NCI-H2196 (cell line): ENCODE measurements around the gene PTAR1.
"Not testable (repeated sequence)": the region's sequence is repeated elsewhere in the genome, so short reads cannot be mapped to it uniquely, and the experiment has no call there.

Source experiments
- DNase-seq: peaks from one replicate; lab custom pipeline; 2025; ENCODE audit not compliant: unreplicated experiment; lab: John Stamatoyannopoulos, UW

The PTAR1 gene, protein sequence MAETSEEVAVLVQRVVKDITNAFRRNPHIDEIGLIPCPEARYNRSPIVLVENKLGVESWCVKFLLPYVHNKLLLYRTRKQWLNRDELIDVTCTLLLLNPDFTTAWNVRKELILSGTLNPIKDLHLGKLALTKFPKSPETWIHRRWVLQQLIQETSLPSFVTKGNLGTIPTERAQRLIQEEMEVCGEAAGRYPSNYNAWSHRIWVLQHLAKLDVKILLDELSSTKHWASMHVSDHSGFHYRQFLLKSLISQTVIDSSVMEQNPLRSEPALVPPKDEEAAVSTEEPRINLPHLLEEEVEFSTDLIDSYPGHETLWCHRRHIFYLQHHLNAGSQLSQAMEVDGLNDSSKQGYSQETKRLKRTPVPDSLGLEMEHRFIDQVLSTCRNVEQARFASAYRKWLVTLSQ

DNA sequence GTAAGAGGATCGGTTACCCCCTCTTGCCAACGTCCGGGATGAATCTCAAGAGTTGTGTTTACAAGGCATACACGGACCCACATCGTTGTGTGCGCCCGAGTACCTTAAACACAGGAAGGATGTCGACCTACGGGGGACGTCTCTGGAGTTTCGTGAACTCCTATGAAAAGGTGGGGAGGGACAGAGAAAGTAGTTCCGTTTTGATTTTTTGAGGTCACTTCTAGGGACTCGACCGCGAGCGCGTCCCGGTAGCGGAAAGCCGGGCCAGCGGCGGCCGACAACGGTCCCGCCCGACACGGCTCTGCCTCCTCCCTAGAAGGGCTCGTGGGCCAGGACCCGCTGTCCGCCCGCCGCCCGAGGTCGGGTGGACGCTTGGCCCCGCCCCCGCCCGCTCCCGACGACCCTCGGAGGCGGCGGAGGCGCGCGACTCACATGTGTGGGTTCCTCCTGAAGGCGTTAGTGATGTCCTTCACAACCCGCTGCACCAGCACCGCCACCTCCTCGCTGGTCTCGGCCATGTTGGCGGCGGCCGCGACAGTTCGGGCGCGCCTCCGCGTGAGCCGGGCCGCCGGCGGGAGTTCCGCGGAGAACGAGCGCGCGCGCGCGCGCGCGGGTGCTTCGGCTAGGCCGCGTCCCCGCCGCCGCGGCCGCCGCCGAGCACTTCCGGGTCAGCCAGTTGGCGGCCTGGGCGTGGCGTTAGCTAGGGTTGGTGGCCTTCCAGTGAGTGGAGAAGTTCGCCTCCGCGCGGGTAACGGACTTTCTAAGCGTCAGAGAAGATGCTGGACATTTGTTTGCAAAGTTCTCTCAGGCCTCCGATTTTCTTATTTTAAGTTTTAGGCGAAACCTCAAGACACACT is at the start of gene PTAR1:
Gene PTAR1, minus strand, starts transcription at position 591 of the 857 bp plus-strand sequence. Its CDS starts 73 bp downstream, at position 518.
- peak; percentile 95 for DNase-seq

DNA sequence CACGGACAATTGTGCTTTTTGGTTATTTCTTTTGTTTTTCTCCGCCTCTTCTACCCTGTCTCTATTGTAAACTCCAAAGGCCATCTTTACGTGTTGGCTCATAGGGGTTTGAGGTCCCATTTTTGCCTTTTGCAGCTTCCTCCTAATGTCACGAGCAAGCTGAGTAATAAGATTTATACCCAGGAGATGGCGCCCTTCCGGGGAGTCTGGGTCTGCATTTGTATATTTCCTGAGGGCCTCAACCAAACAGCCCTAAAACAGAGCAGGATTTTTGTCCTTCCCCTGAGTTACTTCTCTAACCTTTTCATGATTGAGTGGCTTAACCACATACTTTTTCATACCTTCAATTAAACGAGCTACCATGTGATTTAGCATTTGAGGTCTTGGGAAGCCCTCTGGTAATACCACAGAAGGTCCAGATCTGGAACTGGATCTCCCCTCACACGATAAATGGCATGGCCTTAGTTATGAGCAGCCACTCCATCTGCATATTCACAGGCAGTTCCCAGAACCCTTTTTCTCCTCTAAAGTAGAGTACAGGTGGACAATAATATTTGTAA is 49.6 kb upstream of the PTAR1 start:
- no peak for DNase-seq

DNA sequence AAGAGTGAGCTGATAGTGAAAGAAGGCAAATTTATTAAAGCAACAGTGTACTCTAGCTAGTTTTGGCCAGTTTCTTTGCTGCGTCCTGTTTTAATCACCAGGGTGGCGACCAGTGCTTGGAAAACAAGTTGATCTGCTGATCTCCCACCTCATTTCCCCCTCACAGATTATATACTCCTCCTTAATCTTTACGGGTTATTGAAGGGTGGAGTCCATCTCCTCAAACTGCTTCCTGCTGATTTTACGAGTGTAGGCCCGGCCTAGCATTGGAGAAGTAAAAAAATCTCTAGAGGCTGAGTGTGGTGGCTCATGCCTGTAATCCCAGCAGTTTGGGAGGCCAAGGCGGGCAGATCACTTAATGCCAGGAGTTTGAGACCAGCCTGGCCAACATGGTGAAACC is 46.8 kb upstream of the PTAR1 start:
- DNase-seq, result no peak

DNA sequence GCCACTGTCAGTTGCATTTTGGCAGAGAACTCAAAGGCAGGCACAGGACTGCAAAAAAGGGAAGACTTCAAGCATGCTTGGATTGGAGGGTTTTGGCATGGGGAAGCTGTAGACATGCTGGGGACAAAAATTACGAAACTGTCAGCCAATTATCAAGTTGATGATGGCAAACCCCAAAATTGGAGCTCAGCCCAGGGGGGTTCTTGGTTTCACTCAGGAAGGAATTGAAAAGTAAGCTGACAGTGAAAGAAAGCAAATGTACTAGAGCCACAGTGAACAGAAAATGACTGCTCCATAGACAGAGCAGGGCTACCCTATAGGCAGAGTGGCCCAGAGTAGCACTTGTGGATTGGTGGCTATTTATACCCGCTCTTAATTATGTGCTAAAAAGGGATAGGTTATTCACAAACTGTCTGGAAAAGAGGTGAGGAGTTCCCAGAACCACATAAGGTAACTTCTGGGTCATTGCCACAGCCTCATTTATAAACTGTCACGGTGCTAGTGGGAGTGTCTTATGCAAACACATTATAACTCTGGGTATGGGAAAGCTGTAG is 46.2 kb upstream of the PTAR1 start:
- no peak for DNase-seq

DNA sequence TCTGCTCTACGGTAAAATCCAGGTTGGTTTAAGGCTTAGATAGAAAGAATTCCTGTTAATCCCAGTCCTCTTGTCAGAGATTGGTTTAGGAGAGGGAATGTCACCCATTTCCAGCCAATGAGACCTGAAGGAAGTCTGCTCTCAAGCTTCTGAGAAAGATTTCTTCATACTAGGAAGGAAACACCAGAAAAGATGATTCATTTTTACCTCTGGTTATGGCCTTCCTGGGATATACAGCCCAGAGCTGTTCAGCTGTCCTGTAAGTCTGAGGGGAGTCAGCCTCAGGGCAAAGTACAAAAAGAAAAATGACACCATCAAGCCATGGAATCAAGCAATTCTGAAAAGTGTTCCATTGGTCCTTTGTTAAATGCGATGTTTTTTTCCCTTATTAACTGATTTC is 42.2 kb upstream of the PTAR1 start:
- DNase-seq, result no peak

DNA sequence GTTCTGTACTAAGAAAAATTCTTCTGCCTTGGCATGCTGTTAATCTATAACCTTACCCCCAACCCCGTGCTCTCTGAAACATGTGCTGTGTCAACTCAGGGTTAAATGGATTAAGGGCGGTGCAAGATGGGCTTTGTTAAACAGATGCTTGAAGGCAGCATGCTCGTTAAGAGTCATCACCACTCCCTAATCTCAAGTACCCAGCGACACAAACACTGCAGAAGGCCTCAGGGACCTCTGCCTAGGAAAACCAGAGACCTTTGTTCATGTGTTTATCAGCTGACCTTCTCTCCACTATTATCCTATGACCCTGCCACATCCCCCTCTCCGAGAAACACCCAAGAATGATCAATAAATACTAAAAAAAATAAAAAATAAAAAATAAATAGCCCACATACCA is 40.2 kb upstream of the PTAR1 start:
- DNase-seq, result not testable (repeated sequence)

DNA sequence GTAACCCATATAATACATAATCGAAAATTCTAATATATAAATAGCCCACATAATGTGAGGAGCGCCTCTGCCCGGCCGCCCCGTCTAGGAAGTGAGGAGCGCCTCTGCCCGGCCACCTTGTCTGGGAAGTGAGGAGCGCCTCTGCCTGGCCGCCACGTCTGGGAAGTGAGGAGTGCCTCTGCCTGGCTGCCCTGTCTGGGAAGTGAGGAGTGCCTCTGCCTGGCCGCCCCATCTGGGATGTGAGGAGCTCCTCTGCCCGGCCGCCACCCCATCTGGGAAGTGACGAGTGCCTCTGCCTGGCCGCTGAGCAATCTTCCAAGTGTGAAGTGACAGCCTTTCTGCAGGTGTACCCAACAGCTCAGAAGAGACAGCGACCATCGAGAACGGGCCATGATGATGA is 39.7 kb upstream of the PTAR1 start:
- DNase-seq, result not testable (repeated sequence)

DNA sequence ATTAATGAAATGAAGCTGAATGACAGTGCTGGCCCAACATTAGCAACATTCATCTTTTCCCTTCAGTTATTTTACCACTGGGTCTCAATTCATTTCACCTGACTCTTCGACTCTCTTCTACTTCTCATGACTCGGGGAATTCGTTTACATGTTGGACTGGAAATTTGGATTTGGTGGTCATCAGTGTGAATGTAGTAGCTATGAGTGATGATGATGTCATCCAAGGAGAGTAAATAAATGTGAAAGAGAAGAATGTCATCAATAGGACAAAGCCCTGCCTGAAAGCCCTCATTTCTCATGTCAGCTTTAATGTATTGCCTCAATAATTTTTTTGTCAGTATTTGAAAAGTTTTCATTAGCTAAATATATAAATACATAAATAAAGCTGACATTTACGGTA is 38.9 kb upstream of the PTAR1 start:
- DNase-seq, result no peak

DNA sequence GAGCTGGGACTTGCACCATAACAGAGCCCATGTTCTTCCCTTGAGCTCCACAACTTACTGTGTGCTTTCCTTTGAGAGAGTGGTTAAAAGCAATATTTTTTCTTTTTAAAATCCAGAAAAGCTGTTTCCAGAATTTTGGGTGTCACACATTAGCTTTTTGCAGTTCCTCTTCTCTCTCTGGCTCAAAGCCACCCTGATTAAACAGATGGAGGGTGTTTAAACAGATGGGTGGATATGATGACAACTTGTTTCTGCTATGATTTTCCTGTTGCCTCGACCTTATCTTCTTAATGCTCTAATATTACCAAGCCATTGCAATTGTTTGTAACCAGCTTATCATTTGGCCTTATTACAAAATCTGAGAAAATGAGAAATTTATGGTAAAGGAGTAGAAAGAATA is 37.9 kb upstream of the PTAR1 start:
- DNase-seq, result peak; percentile 2

DNA sequence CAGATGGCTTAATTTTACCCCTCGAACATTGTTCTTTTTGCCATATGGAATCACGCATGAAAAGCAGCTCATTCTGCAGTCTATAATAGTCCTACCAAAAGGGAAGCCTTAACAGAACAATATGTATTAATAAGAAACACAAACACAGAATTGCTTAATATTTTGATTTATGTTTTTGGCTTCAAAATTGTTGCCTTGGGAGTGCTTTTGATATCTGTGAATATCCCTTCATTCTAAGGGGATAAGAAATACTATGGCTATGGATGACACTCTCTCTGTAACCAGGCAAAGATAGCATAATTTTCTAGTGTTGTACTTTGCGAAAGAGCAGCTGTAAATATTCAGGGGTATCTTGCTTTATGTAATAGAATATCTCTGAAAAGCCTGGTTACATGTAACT is 34.5 kb upstream of the PTAR1 start:
- DNase-seq, result no peak

DNA sequence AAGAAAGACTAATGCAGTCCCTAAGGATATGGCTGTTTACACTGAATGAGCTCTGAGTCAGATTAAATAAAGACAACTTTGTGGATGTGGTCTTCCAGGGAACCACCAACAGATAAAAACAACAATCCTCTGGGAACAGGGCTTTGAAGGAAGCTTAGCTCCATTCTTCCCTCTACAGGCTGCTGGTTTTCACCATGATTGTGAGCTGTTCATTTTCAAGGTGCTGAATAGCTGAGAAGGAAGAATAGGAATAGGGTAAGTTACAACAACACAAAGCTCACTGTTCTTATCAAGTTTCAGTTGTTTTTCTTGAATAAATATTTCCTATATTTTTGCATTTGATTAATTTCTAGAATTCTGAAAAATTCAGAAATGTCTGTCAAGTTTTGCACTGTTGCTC is 25.9 kb upstream of the PTAR1 start:
- DNase-seq, result no peak

DNA sequence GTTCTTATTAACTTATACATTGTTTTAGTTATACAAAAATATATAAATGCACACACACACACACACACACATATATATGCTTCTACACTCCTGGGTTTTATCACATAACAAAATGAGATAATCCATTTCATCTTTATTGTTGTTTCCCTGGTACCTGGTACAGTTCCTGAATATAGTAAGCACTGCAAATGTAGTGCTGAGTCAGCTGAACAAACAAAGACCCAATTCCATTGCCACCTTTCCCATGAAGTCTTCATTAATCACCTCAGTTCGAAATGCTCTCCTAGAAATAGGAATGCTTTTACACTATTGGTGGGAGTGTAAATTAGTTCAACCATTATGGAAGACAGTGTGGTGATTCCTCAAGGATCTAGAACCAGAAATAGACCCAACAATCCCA is 13.4 kb upstream of the PTAR1 start:
- DNase-seq, result no peak

DNA sequence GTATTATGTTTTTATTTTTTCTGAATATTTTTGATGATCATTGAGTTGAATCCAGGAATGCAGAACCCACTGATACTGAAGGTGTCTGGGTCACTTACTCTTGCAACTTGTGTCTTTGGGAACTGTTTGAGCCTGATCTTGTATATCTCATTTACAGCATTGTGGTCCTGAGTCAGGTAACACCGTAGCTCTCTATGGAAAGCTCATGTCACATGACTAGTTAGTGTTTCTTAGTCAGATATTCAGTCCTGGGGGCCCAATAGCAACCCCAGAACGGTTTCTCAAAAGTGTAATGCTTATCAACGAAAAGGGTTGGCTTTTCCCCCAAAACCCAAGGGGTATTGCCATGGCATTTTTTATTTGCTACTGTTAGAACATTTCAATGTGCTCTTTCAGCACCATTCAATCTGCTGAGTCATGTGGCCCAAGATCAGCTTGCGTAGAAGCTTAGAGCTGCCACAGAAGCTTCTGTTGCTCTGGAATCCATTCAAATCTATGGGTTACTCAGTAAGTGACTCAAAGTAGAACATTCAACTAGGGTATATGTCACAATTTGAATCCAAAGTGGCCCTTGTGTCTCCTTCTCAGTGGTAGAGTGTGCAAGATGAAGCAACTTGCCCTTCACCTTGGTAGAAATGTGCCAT is 12.1 kb upstream of the PTAR1 start:
- no peak for DNase-seq

DNA sequence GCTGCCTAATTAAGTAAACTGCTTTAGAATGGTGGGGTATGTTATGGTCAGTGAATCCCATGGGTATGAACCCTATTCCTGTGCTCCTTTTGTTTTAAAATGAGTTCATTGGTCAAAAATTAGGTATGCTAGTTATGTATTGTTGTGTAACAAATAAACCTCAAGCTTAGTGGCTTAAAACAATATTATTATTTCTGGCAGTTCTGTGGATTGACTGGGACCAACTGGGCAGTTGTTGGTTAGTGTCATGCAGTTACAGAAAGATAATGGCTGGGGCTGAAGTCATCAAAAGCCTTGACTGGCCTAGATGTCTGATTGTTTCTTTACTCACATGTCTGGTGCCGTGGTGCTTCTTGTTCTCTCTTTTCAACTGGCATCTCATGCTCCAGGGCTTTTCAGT is 8.9 kb upstream of the PTAR1 start:
- DNase-seq, result no peak

DNA sequence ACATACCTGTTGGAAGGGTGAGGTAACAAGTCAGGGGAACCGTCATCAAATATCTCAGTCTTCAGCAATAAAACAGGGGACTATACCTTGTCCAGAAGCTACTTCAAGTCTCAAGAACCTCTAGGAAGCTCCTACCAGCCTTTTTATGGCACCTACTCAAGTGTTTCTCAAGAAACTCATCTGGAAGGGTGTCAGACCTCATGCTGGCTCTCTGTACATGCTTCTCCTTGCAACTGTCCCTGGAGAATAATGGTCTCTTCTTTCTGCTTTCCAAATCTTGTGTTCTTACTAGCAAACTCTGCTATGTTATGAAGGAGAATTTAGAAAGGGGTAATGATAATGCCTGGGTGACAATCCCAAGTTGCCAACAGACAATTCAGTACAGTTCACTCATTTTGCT is 8.3 kb upstream of the PTAR1 start:
- DNase-seq, result no peak

DNA sequence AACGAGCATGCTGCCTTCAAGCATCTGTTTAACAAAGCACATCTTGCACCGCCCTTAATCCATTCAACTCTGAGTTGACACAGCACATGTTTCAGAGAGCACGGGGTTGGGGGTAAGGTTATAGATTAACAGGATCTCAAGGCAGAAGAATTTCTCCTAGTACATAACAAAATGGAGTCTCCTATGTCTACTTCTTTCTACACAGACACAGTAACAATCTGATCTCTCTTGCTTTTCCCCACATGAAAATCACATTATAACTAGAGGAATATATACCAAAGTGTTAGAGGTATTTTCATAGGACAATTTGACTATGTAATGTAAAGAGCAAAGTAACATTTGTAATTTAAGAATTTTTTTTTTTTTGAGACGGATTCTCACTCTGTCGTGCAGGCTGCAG is 4.1 kb upstream of the PTAR1 start:
- DNase-seq, result not testable (repeated sequence)

DNA sequence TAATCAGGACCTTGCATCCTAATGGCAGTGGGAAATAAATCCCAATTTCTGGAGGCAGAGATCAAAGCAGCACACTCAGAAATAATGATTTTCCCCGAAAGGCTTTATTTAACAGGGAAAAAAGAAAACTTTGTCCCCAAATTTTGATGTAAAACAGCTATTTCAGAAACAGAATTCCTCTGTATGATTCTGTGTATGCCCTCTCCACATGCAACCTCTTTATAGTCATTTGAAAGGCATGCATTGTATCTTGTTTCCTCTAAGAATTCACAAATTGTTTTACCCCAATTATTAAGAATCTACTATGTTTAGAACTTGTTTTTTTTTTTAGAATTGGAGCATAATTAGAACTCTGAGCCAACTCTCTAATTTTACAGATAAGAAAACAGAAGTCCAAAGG is 2.7 kb upstream of the PTAR1 start:
- no peak for DNase-seq

DNA sequence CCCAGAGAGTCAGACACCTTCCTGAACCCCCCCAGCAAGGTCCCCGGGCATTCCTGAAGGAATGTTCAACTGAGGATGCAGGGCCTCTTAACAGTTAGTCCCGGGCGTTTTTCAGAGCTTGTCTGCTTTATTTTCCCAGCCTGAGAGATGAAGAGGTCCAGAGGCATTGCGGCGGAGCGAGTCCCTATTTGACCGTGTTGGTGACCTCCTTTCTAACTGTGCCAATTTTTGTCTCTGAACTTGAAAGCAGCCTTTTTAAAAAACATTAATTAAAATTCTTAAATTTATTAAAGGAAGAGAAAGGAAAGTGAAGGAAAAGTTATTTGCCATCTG is 433 bp upstream of the PTAR1 start:
- no peak for DNase-seq

DNA sequence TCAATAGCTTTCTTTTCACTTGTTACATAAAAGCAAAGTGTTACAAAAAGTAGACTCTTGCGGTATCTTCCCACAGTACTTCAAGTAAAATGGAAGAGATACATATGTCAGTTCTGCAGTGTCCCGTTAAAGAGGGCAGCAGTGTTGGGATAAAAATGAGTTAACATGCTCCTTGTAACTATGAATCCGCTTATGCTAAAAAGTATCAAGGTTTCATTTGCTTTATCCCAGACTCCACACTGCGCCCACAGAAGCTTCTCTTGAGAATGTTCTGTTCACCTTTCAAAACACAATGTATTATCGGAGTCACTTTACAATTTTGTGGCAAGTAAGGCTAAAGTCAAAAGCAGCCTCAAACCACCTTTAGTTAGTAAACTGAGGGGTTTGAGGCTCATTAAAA is 790 bp downstream of the PTAR1 start:
- DNase-seq, result no peak

DNA sequence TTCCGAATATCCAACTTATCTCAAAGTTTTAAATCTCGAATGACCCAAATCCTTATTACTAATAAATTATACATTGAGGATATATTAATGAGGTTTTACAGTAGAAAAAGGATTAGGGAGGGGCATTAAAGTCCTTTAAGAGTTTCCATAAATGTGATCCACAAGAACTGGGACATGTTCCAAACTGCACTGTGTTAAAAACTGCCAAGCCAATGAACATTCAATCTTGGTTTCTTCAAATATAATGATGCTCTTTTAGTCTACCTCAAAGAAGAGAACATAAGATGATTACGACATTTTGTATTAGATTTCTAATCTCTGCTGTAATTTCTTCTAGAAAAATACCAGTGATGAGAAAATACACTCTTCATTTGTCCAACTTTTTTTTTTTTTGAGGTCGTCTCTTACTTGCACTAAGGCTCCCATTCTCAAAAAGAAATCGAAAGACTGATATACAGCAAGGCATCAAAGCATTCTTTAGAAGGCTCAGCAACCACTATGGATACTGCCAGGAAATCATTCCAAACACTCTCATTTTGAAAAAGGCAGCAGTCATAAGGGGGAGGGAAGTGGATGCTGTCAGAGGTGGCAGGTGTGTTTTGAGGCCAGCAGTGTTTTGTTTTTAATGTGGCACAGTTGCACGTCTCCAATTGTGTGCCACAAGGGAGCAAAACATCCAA is 1.7 kb downstream of the PTAR1 start:
- peak; percentile 27 for DNase-seq

DNA sequence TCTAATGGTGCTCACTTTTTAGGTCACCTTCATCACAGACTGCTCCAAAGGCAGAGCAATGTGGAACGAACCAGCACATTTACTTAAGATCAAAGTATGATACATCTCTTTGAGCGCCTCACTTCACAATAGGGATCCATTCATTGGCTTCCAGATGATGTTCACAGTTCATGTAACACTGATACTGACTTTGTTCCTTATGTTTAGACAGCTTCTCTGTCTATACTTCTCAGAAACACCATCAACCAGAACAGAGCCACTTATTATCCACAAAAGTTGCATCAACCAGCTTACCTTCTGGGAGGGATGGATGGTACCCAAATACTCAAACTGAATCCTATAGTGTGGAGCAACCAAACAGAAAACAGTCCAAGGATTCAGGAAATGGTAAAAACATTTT is 4.6 kb downstream of the PTAR1 start:
- DNase-seq, result no peak
